A673 (cell line): ENCODE data around the gene SHROOM2. TPM values are rescaled to one million over a fixed set of nuclear protein-coding genes. Genes with fewer than 3 reads are reported as not detected.

Source experiments
- BruUV-seq: library from RNA; stranded (reverse); fragments of 400-500 nt; replicated peaks from 2 replicates; lab custom pipeline; 2021; lab: Mats Ljungman, UMichigan
- CTCF ChIA-PET: fragments of 300-600 bp; sonication (Branson Sonifier 250); formaldehyde crosslinking; loops from one replicate; lab custom pipeline; 2022; ENCODE audit warnings: antibody characterized with exemption; lab: Charles Lee
- POLR2A ChIA-PET: fragments of 300-600 bp; sonication (Branson Sonifier 250); formaldehyde crosslinking; loops from one replicate; lab custom pipeline; 2022; ENCODE audit warnings: antibody characterized with exemption; ENCODE audit not compliant: low non-redundant PET; lab: Charles Lee
- DNase-seq: peaks from one replicate; pipeline ENCODE4 v3.0.0-alpha.2; 2015; ENCODE audit warnings: low spot score
- H3K27ac ChIP-seq: fragments of 200-600 bp; sonication (generic); 2 replicates; pipeline ENCODE4 v1.5.1; 2016; ENCODE audit warnings: mixed run types, low read depth, mild to moderate bottlenecking, mixed read lengths, antibody characterized with exemption, low read length; ENCODE audit not compliant: poor library complexity, severe bottlenecking
- H3K27me3 ChIP-seq: fragments of 200-600 bp; sonication (generic); replicated peaks from 2 replicates; pipeline ENCODE4 v1.6.1; 2017; ENCODE audit warnings: mixed run types, low read depth, mild to moderate bottlenecking, mixed read lengths, antibody characterized with exemption, low read length; ENCODE audit not compliant: insufficient read depth, poor library complexity
- H3K36me3 ChIP-seq: fragments of 200-600 bp; sonication (generic); 2 replicates; pipeline ENCODE4 v1.6.1; 2016; ENCODE audit warnings: mixed run types, mild to moderate bottlenecking, mixed read lengths, antibody characterized with exemption, low read length; ENCODE audit not compliant: insufficient read depth, poor library complexity, severe bottlenecking
- H3K4me1 ChIP-seq: fragments of 200-600 bp; sonication (generic); 2 replicates; pipeline ENCODE4 v1.6.1; 2017; ENCODE audit warnings: mixed run types, mild to moderate bottlenecking, mixed read lengths, antibody characterized with exemption, low read length; ENCODE audit not compliant: insufficient read depth, poor library complexity, severe bottlenecking
- H3K4me3 ChIP-seq: fragments of 200-600 bp; sonication (generic); 2 replicates; pipeline ENCODE4 v1.5.1; 2016; ENCODE audit warnings: low read depth, mixed run types, mild to moderate bottlenecking, mixed read lengths, low read length; ENCODE audit not compliant: poor library complexity, severe bottlenecking
- H3K9me3 ChIP-seq: fragments of 200-600 bp; sonication (generic); 2 replicates; pipeline ENCODE4 v1.6.1; 2016; ENCODE audit warnings: mixed run types, low read depth, mild to moderate bottlenecking, mixed read lengths, antibody characterized with exemption, low read length; ENCODE audit not compliant: poor library complexity, severe bottlenecking
- EZH2 ChIP-seq: fragments of 200-600 bp; sonication (generic); IDR thresholded peaks from 2 replicates; pipeline ENCODE4 v1.6.1; 2017; ENCODE audit warnings: borderline replicate concordance, low read depth, mild to moderate bottlenecking, mixed read lengths, antibody characterized with exemption, low read length; ENCODE audit not compliant: poor library complexity, severe bottlenecking
- intact Hi-C: fragments of 100-400 bp; cut with micrococcal nuclease; formaldehyde crosslinking; loops from one replicate; pipeline ENCODE4 v1.10.0; 2022; ENCODE audit not compliant: unreplicated experiment
- total RNA-seq: library from RNA; stranded (reverse); gene quantifications from 2 replicates; pipeline ENCODE4 v1.2.3, GENCODE V29; 2021
- TF ChIP-seq, protein P1 (sequence below): fragments of 300-800, 200-600 bp; sonication (generic); conservative IDR thresholded peaks from 2 replicates; pipeline ENCODE4 v1.5.1; 2017; ENCODE audit warnings: low read depth, mild to moderate bottlenecking, antibody characterized with exemption, low read length, moderate library complexity, mixed read lengths

SHROOM2 gene
- total RNA-seq, 1 experiment from 2014 or later, result 3.7 TPM

DNA sequence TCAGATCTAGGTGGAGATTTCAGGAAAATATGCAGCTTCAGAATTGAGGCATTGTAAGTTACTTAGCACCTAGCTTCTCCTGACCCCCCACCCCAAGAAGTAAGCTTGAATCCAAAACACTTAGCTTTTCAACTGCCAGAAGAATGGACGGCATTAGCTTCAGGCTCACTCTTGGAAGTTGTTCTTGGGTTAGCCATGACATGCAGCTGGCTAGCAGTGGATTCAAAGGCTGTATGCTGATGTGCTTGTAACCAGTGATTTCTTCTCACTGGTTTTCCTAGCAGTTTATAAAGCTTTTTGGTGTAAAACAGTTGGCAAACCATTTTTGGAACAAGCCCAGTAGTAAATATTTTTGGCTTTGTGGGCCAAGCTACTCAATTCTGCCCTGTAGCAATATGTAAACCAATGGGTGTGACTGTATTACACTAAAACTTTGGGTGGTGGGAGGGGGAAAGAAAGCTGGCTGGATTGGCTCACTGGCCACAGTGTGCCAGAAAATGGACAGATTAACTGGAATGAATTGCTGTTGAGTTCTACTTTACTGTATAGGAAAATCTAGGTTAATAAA lies 85.6 kb downstream of the SHROOM2 start:
- no peak for DNase-seq
- no TSS peak for BruUV-seq
- TF ChIP-seq EZH2, result no peak
- TF ChIP-seq, protein P1, sequence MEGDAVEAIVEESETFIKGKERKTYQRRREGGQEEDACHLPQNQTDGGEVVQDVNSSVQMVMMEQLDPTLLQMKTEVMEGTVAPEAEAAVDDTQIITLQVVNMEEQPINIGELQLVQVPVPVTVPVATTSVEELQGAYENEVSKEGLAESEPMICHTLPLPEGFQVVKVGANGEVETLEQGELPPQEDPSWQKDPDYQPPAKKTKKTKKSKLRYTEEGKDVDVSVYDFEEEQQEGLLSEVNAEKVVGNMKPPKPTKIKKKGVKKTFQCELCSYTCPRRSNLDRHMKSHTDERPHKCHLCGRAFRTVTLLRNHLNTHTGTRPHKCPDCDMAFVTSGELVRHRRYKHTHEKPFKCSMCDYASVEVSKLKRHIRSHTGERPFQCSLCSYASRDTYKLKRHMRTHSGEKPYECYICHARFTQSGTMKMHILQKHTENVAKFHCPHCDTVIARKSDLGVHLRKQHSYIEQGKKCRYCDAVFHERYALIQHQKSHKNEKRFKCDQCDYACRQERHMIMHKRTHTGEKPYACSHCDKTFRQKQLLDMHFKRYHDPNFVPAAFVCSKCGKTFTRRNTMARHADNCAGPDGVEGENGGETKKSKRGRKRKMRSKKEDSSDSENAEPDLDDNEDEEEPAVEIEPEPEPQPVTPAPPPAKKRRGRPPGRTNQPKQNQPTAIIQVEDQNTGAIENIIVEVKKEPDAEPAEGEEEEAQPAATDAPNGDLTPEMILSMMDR, result no peak
- H3K4me1 ChIP-seq, result no peaks in the 10 kb centered on the region
- H3K4me3 ChIP-seq, result no peak overlapping the region
- POLR2A ChIA-PET, result interaction anchor here (0.6 kb wide), 1 partner anchor 248 kb away, joined by 4 read pairs; no protein-coding TSS in a partner anchor
- no peaks in the 10 kb centered on the region for H3K36me3 ChIP-seq
- no peak overlapping the region for H3K27ac ChIP-seq
- no peaks in the 10 kb centered on the region for H3K27me3 ChIP-seq
- no peaks in the 10 kb centered on the region for H3K9me3 ChIP-seq
- intact Hi-C loops, result no loop called here
- CTCF ChIA-PET, result no interaction called here

DNA sequence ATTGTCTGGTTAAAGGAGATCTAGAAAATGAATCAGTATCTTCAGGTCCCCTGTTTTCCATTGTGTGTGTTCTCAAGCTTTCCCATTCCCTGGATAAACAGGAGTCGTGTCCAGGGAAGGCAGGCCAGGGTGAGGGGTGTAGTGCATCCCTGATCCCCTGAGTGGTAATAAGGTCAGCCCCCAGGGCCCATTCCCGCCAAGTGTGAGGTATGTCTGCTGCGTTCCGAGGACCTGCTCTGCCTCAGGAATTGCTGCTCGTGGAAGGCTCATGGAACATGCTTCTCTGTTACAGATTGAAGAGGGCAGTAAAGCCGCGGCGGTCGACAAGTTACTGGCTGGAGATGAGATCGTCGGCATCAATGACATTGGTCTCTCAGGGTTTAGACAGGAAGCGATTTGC lies 87.1 kb downstream of the SHROOM2 start:
- no TSS peak for BruUV-seq
- POLR2A ChIA-PET, result no interaction called here
- no peaks in the 10 kb centered on the region for H3K27me3 ChIP-seq
- H3K9me3 ChIP-seq, result no peaks in the 10 kb centered on the region
- H3K27ac ChIP-seq, result no peak overlapping the region
- CTCF ChIA-PET, result no interaction called here
- no peaks in the 10 kb centered on the region for H3K36me3 ChIP-seq
- intact Hi-C loops, result no loop called here
- TF ChIP-seq, protein P1, result no peak
- no peak for TF ChIP-seq EZH2
- no peak for DNase-seq
- H3K4me1 ChIP-seq, result no peaks in the 10 kb centered on the region
- H3K4me3 ChIP-seq, result no peak overlapping the region

DNA sequence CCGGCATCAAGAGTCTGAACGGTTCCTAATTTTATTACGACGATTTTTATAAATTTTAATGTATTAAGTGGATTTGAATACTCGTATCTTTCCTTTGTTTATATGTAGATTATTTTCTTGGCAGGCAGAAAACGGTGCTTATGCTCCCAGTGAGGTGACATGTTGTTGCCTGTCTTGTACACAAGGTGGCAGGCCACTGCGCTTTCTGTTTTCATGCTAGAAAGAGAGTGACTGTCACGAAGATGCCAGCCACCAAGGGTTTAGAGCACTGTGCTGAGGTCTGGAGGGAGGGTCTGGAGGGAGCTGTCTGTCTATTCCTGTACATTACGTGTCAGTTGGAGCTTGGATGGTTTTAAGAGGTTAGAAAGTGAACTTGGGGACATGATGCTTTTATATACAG lies 87.7 kb downstream of the SHROOM2 start:
- ChIA-PET POLR2A (no interaction called here), CTCF (no interaction called here)
- H3K4me3 ChIP-seq, result no peak overlapping the region
- no peaks in the 10 kb centered on the region for H3K9me3 ChIP-seq
- no peak overlapping the region for H3K27ac ChIP-seq
- TF ChIP-seq, protein P1, result peak; percentile 73
- TF ChIP-seq EZH2, result no peak
- no TSS peak for BruUV-seq
- no peaks in the 10 kb centered on the region for H3K4me1 ChIP-seq
- H3K36me3 ChIP-seq, result no peaks in the 10 kb centered on the region
- peak; percentile 69 for DNase-seq
- H3K27me3 ChIP-seq, result no peaks in the 10 kb centered on the region
- intact Hi-C loops, result loop anchor here (1.0 kb wide), 1 partner anchor 245 kb away; no protein-coding TSS in a partner anchor
